Common myeloid progenitor, CD34-positive (primary cell): ENCODE data around the gene SCRN1.
"Not testable (repeated sequence)": the region's sequence is repeated elsewhere in the genome, so short reads cannot be mapped to it uniquely, and the experiment has no call there.

Source experiments
- CTCF ChIA-PET: fragments of 350-600 bp; sonication (Branson Sonifier 250); formaldehyde crosslinking; loops from one replicate; lab custom pipeline; 2021; ENCODE audit warnings: antibody characterized with exemption; lab: Charles Lee
- POLR2A ChIA-PET: fragments of 350-600 bp; sonication (Branson Sonifier 250); formaldehyde crosslinking; loops from one replicate; lab custom pipeline; 2021; ENCODE audit warnings: antibody characterized with exemption; lab: Charles Lee
- DNase-seq, 3 donors: peaks; one replicate each; pipeline versions ENCODE4 v3.0.0 to v3.0.0-alpha.2; 2013
- H3K27ac ChIP-seq, 2 experiments: 1 replicate in 1 of 2; 2 replicates in 1 of 2; pipeline ENCODE4 v1.7.0; 2013; ENCODE audit warnings: inconsistent platforms in 2 of 2, low read length in 2 of 2, mild to moderate bottlenecking in 2 of 2, low read depth in 1 of 2, moderate library complexity in 1 of 2; ENCODE audit not compliant: severe bottlenecking in 2 of 2, insufficient read depth in 1 of 2, poor library complexity in 1 of 2
- H3K27me3 ChIP-seq, 5 experiments: replicated peaks in 2 of 5; 1 replicate in 3 of 5; 2 replicates in 2 of 5; pipeline versions ENCODE4 v1.6.1 to v1.7.0; 2013; ENCODE audit warnings: low read length in 4 of 5, mild to moderate bottlenecking in 2 of 5, moderate library complexity in 2 of 5, inconsistent platforms in 1 of 5; ENCODE audit not compliant: insufficient read depth in 5 of 5, control insufficient read depth in 4 of 5
- H3K36me3 ChIP-seq, 4 experiments: 1 replicate in 2 of 4; 2 replicates in 2 of 4; pipeline versions ENCODE4 v1.6.1 to v1.7.0; 2013; ENCODE audit warnings: low read length in 3 of 4, control low read depth in 1 of 4, mild to moderate bottlenecking in 1 of 4; ENCODE audit not compliant: control insufficient read depth in 4 of 4, insufficient read depth in 4 of 4
- H3K4me1 ChIP-seq, 4 experiments: 1 replicate in 3 of 4; 2 replicates in 1 of 4; pipeline versions ENCODE4 v1.6.1 to v1.7.1; 2013; ENCODE audit warnings: low read length in 3 of 4, mild to moderate bottlenecking in 3 of 4, control low read depth in 1 of 4, inconsistent platforms in 1 of 4, moderate library complexity in 1 of 4; ENCODE audit not compliant: control insufficient read depth in 4 of 4, insufficient read depth in 4 of 4; ENCODE audit errors: control extremely low read depth in 1 of 4
- H3K4me3 ChIP-seq, 7 experiments: 1 replicate in 4 of 7; 2 replicates in 3 of 7; pipeline versions ENCODE4 v1.5.1 to v1.7.0; 2013; ENCODE audit warnings: mild to moderate bottlenecking in 7 of 7, low read length in 6 of 7, moderate library complexity in 6 of 7, inconsistent platforms in 2 of 7, low read depth in 2 of 7, control low read depth in 1 of 7; ENCODE audit not compliant: insufficient read depth in 4 of 7, control insufficient read depth in 1 of 7; ENCODE audit errors: extremely low read depth in 1 of 7
- H3K9me3 ChIP-seq, 5 experiments: 1 replicate in 4 of 5; 2 replicates in 1 of 5; pipeline versions ENCODE4 v1.6.1 to v1.7.1; 2013; ENCODE audit warnings: low read length in 4 of 5, mild to moderate bottlenecking in 2 of 5, inconsistent platforms in 1 of 5, low read depth in 1 of 5, moderate library complexity in 1 of 5; ENCODE audit not compliant: control insufficient read depth in 4 of 5, insufficient read depth in 2 of 5; ENCODE audit errors: control extremely low read depth in 1 of 5
- WGBS: methylation state at CpG from one replicate; pipeline ENCODE4 v1.1.5; 2013; ENCODE audit not compliant: insufficient coverage; 5-methylcytosine and 5-hydroxymethylcytosine counted together

Gene SCRN1

DNA sequence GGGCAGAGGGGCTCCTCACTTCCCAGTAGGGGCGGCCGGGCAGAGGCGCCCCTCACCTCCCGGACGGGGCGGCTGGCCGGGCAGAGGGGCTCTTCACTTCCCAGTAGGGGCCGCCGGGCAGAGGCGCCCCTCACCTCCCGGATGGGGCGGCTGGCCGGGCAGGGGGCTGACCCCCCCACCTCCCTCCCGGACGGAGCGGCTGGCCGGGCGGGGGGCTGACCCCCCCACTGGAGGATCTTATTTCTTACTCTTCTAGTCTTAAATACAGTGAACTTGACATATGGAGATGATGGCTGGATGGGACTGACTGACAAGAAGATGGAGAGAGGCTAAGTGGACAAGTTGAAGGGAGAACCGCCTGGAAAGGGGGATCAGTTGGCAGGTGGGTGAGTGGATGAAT lies 28.0 kb downstream of the SCRN1 start:
- CTCF ChIA-PET, H3K4me3 ChIP-seq: not testable (repeated sequence)
- 100% methylated on average over 2 of the region's 19 CpGs for WGBS

DNA sequence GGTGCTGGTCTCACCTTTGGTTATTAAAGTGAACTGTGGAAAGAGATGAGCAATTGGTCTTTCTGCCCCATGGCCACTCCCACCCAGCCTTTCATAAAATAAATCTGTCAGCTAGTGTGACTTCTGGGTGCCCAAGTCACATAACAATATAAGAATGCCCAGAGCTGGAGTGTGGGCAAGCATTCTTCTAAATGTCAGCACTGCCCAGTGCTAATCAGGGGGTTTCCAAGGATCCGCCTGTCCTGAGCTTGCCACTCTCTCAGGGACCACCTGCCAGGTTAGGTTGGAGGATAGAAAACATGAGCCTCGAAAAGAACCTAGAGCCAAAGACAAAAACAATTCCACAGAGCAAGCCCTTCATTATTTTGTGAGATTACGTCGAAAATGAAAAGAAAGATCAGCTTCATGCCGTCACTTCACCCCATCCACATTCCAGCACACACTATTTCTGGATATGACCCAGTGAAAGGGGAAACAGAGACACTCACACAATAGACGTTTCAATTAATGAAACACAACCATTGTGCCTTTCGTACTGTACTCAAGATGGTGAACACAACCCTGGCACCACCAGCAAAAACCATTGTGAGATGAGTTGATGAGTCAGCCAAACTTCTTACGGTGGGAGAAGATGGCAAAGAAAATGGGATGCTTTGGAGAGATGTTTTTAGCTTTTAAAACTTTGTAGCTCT lies 30.8 kb downstream of the SCRN1 start:
- DNase-seq = no peak
- Histone ChIP-seq H3K27me3 (no peaks in the 10 kb centered on the region), H3K36me3 (peaks cover 2 to 24% (median 14%) of the 10 kb centered on the region in 4 experiments), H3K4me3 (no peak overlapping the region), H3K4me1 (peaks cover 10 to 22% (median 17%) of the 10 kb centered on the region in 4 experiments), H3K9me3 (no peaks in the 10 kb centered on the region), H3K27ac (no peak overlapping the region)
- CTCF ChIA-PET = interaction anchor here (0.8 to 12.9 kb wide), 5 partner anchors 14 to 104 kb away, joined by 3 to 108 read pairs (median 7); no protein-coding TSS in a partner anchor
- WGBS = 100% methylated on average over 4 of the region's 8 CpGs
- POLR2A ChIA-PET = no interaction called here

More for the DNA sequence above, 28.0 kb downstream of the SCRN1 start:
- POLR2A ChIA-PET, DNase-seq, H3K9me3 ChIP-seq, H3K27ac ChIP-seq, H3K4me1 ChIP-seq, H3K27me3 ChIP-seq: not testable (repeated sequence)
- H3K36me3 ChIP-seq = peaks cover 8 to 37% (median 20%) of the 10 kb centered on the region in 4 experiments

- Histone ChIP-seq H3K36me3 (peaks cover 4 to 24% (median 12%) of the 10 kb centered on the region in 4 experiments), H3K4me3 (no peak overlapping the region), H3K27ac (no peak overlapping the region), H3K4me1 (peaks cover 10 to 22% (median 17%) of the 10 kb centered on the region in 4 experiments), H3K27me3 (no peaks in the 10 kb centered on the region), H3K9me3 (no peaks in the 10 kb centered on the region)
- DNase-seq = no peak
- POLR2A ChIA-PET = no interaction called here
- 94% methylated on average over 8 of the region's 9 CpGs for WGBS
- CTCF ChIA-PET = interaction anchor here (0.8 to 12.9 kb wide), 5 partner anchors 20 to 105 kb away, joined by 3 to 108 read pairs (median 4); no protein-coding TSS in a partner anchor
Measured at GRCh38 chr7:29957521-29958310, 31.9 kb downstream of the SCRN1 start.

DNA sequence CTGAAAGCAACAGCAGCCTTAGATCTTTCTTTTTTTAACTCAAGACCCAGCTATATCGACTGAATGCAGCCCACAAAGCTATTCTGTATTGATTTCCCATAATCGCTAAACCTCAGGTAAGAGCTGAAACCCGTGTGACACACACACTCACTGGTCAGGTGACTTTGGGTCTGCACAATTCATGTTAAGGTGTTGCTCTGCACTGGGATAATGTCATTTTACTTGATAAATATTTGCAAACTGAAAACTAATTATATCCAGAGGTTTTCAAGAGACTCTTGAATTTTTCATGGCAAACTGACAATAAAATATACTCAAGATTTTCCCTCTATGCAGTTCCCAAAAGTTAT lies 33.1 kb downstream of the SCRN1 start:
- Histone ChIP-seq H3K36me3 (peaks cover 9 to 32% (median 19%) of the 10 kb centered on the region in 4 experiments), H3K27me3 (no peaks in the 10 kb centered on the region), H3K4me3 (peak overlapping the region in 3 of 7 experiments; percentile 20 to 53 (median 35)), H3K4me1 (peaks cover 10 to 22% (median 17%) of the 10 kb centered on the region in 4 experiments), H3K9me3 (no peaks in the 10 kb centered on the region), H3K27ac (no peak overlapping the region)
- DNase-seq = no peak
- WGBS = 20% methylated on average over 3 of the region's 3 CpGs
- POLR2A ChIA-PET = interaction anchor here (0.6 to 1.1 kb wide), 4 partner anchors 22 to 120 kb away, joined by 3 read pairs; partner anchors contain the start of gene SCRN1
- CTCF ChIA-PET = interaction anchor here (1.1 to 12.9 kb wide), 13 partner anchors 9 to 106 kb away, joined by 3 to 108 read pairs (median 4); partner anchors contain the start of gene PLEKHA8

- Histone ChIP-seq H3K27ac (no peak overlapping the region), H3K4me3 (peak overlapping the region in 3 of 7 experiments; percentile 20 to 53 (median 35)), H3K36me3 (peaks cover 14 to 37% (median 25%) of the 10 kb centered on the region in 4 experiments), H3K4me1 (peaks cover 10 to 22% (median 17%) of the 10 kb centered on the region in 4 experiments), H3K27me3 (no peaks in the 10 kb centered on the region), H3K9me3 (peaks cover 0 to 5% (median 0%) of the 10 kb centered on the region in 5 experiments)
- peak; percentile 60 to 92 (median 90) for DNase-seq
- CTCF ChIA-PET = interaction anchor here (0.6 to 12.9 kb wide), 16 partner anchors 9 to 107 kb away, joined by 3 to 108 read pairs (median 4); partner anchors contain the start of gene PLEKHA8
- POLR2A ChIA-PET = interaction anchor here (1.1 kb wide), 1 partner anchor 34 kb away, joined by 3 read pairs; the partner anchor contains the start of gene SCRN1
- WGBS = 0% methylated on average over 5 of the region's 8 CpGs
Measured at GRCh38 chr7:29955799-29956486, 33.7 kb downstream of the SCRN1 start.

DNA sequence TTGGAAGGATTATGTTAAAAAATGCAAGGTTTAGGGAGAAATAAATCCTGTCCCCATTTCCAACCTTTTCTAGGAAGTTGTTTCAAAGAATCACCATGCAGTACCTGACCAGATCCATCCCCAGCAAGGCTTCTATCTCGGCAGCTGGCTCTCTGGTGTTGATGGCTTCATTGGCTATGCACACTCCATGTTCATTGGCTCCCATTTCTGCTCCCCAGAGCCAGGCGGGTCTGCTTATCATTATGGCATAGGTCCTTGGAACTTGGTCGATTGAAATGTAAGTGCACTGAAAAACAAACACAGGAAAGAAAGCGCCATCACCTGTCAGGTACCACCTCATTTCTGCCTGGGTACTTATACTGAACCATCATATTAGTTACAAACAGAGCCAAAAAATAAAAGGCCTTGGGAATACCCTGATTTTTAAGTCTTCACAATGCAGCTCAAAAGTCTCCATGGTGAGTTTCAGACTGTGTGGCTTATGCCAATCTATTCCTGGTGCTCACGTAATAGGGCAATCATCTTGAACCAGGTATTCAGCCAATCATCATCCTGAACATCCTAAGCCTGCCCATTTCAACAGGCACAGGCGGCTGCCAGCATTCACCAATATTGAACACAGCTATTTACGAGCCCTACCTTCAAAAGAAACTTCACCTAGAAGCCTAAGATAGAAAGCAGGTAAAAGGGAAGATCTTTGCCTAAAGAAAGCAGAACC lies 34.4 kb downstream of the SCRN1 start:
- no peak overlapping the region for H3K4me3 ChIP-seq
- DNase-seq = no peak
- 100% methylated on average over 4 of the region's 7 CpGs for WGBS
- ChIA-PET CTCF (interaction anchor here (0.7 to 12.9 kb wide), 10 partner anchors 8 to 108 kb away, joined by 3 to 108 read pairs (median 4); partner anchors contain the start of gene PLEKHA8), POLR2A (interaction anchor here (1.1 kb wide), 1 partner anchor 34 kb away, joined by 3 read pairs; the partner anchor contains the start of gene SCRN1)
- no peak overlapping the region for H3K27ac ChIP-seq
- no peaks in the 10 kb centered on the region for H3K27me3 ChIP-seq
- peaks cover 10 to 22% (median 17%) of the 10 kb centered on the region in 4 experiments for H3K4me1 ChIP-seq
- H3K36me3 ChIP-seq = peaks cover 18 to 44% (median 30%) of the 10 kb centered on the region in 4 experiments
- peaks cover 0 to 12% (median 0%) of the 10 kb centered on the region in 5 experiments for H3K9me3 ChIP-seq
